HEK293 (cell line): ENCODE results near the gene ANXA8.

Experiments used
- CTCF ChIA-PET: fragments of 350-600 bp; formaldehyde crosslinking; extraction: SDS; loops from one replicate; lab custom pipeline; 2021; ENCODE audit warnings: antibody characterized with exemption; lab: Yijun Ruan, JAX
- POLR2A ChIA-PET: fragments of 300-600 bp; formaldehyde crosslinking; extraction: SDS; loops from one replicate; lab custom pipeline; 2020; ENCODE audit warnings: antibody characterized with exemption, inconsistent platforms; lab: Yijun Ruan, JAX
- H3K27ac ChIP-seq: fragments of 200-500 bp; sonication (Bioruptor generic); 2 replicates; pipeline ENCODE4 v1.5.1; 2014; ENCODE audit warnings: low read depth, low read length, control low read depth, inconsistent platforms; ENCODE audit errors: extremely low read depth
- H3K36me3 ChIP-seq, 2 experiments: fragments of 200-500 bp in 1 of 2; sonication (Bioruptor generic) in 1 of 2; 1 replicate in 1 of 2; 2 replicates in 1 of 2; pipeline ENCODE4 v1.5.1; 2014 to 2017; ENCODE audit warnings: inconsistent platforms in 2 of 2, low read length in 2 of 2; ENCODE audit not compliant: control insufficient read depth in 2 of 2, insufficient read depth in 1 of 2
- H3K4me1 ChIP-seq: fragments of 200-500 bp; sonication (Bioruptor generic); 2 replicates; pipeline ENCODE4 v1.5.1; 2014; ENCODE audit warnings: mild to moderate bottlenecking, low read length, inconsistent platforms; ENCODE audit not compliant: control insufficient read depth, insufficient read depth
- H3K4me3 ChIP-seq: 2 replicates; pipeline ENCODE4 v1.5.1; 2011; ENCODE audit warnings: low read depth, mild to moderate bottlenecking, control low read depth, low read length, moderate library complexity
- H3K9me3 ChIP-seq: fragments of 200-500 bp; sonication (Bioruptor generic); 2 replicates; pipeline ENCODE4 v1.5.1; 2014; ENCODE audit warnings: low read depth, low read length, inconsistent platforms; ENCODE audit not compliant: control insufficient read depth, insufficient read depth
- KLF10 ChIP-seq: fragments of 450-650 bp; IDR thresholded peaks from 2 replicates; pipeline ENCODE4 v1.5.1; 2018; ENCODE audit warnings: missing biosample characterization, mild to moderate bottlenecking, missing genetic modification characterization
- MYNN ChIP-seq: fragments of 450-650 bp; formaldehyde crosslinking; IDR thresholded peaks from 2 replicates; pipeline ENCODE4 v1.5.1; 2016; ENCODE audit warnings: missing biosample characterization, missing genetic modification characterization, borderline replicate concordance
- MZF1 ChIP-seq: fragments of 450-650 bp; formaldehyde crosslinking; IDR thresholded peaks from 2 replicates; pipeline ENCODE4 v1.5.1; 2017; ENCODE audit warnings: missing biosample characterization, missing genetic modification characterization, borderline replicate concordance
- OSR2 ChIP-seq: fragments of 450-650 bp; formaldehyde crosslinking; IDR thresholded peaks from 2 replicates; pipeline ENCODE4 v1.5.1; 2016; ENCODE audit warnings: missing biosample characterization, missing genetic modification characterization
- PRDM1 ChIP-seq: fragments of 450-650 bp; formaldehyde crosslinking; IDR thresholded peaks from 2 replicates; pipeline ENCODE4; 2016; ENCODE audit warnings: missing biosample characterization, missing genetic modification characterization
- PRDM2 ChIP-seq: fragments of 450-650 bp; formaldehyde crosslinking; IDR thresholded peaks from 2 replicates; pipeline ENCODE4 v1.5.1; 2016; ENCODE audit warnings: missing biosample characterization, missing genetic modification characterization, borderline replicate concordance
- SETDB1 ChIP-seq: IDR thresholded peaks from one replicate; pipeline ENCODE4 v1.6.1; 2017; ENCODE audit warnings: mild to moderate bottlenecking, low read length, moderate library complexity, mixed read lengths; ENCODE audit not compliant: insufficient read length
- ZBTB20 ChIP-seq: fragments of 450-650 bp; formaldehyde crosslinking; IDR thresholded peaks from 2 replicates; pipeline ENCODE4 v1.5.1; 2016; ENCODE audit warnings: missing biosample characterization, missing genetic modification characterization
- ZFP37 ChIP-seq: fragments of 450-650 bp; formaldehyde crosslinking; IDR thresholded peaks from 2 replicates; pipeline ENCODE4 v1.5.1; 2016; ENCODE audit warnings: missing biosample characterization, missing genetic modification characterization
- ZNF223 ChIP-seq: fragments of 450-650 bp; formaldehyde crosslinking; IDR thresholded peaks from 2 replicates; pipeline ENCODE4 v1.5.1; 2016; ENCODE audit warnings: missing biosample characterization, missing genetic modification characterization
- ZNF362 ChIP-seq: fragments of 450-650 bp; formaldehyde crosslinking; IDR thresholded peaks from 2 replicates; pipeline ENCODE4 v1.5.1; 2016; ENCODE audit warnings: missing biosample characterization, missing genetic modification characterization
- ZNF366 ChIP-seq: fragments of 450-650 bp; formaldehyde crosslinking; conservative IDR thresholded peaks from 2 replicates; pipeline ENCODE4 v1.5.1; 2016; ENCODE audit warnings: missing biosample characterization, missing genetic modification characterization
- ZNF416 ChIP-seq: fragments of 450-650 bp; formaldehyde crosslinking; IDR thresholded peaks from 2 replicates; pipeline ENCODE4 v1.5.1; 2016; ENCODE audit warnings: missing biosample characterization, missing genetic modification characterization
- ZNF510 ChIP-seq: fragments of 450-650 bp; formaldehyde crosslinking; IDR thresholded peaks from 2 replicates; pipeline ENCODE4 v1.5.1; 2018; ENCODE audit warnings: mild to moderate bottlenecking, missing genetic modification characterization, missing biosample characterization; ENCODE audit not compliant: insufficient replicate concordance
- ZNF548 ChIP-seq: fragments of 450-650 bp; formaldehyde crosslinking; IDR thresholded peaks from 2 replicates; pipeline ENCODE4 v1.5.1; 2016; ENCODE audit warnings: missing biosample characterization, missing genetic modification characterization
- ZNF555 ChIP-seq: fragments of 450-650 bp; formaldehyde crosslinking; conservative IDR thresholded peaks from 2 replicates; pipeline ENCODE4 v1.5.1; 2017; ENCODE audit warnings: missing biosample characterization, mild to moderate bottlenecking, missing genetic modification characterization, inconsistent platforms
- TF ChIP-seq, protein P1 (sequence below): fragments of 450-650 bp; formaldehyde crosslinking; IDR thresholded peaks from 2 replicates; pipeline ENCODE4 v1.5.1; 2017; ENCODE audit warnings: missing biosample characterization, missing genetic modification characterization

ANXA8 gene

DNA sequence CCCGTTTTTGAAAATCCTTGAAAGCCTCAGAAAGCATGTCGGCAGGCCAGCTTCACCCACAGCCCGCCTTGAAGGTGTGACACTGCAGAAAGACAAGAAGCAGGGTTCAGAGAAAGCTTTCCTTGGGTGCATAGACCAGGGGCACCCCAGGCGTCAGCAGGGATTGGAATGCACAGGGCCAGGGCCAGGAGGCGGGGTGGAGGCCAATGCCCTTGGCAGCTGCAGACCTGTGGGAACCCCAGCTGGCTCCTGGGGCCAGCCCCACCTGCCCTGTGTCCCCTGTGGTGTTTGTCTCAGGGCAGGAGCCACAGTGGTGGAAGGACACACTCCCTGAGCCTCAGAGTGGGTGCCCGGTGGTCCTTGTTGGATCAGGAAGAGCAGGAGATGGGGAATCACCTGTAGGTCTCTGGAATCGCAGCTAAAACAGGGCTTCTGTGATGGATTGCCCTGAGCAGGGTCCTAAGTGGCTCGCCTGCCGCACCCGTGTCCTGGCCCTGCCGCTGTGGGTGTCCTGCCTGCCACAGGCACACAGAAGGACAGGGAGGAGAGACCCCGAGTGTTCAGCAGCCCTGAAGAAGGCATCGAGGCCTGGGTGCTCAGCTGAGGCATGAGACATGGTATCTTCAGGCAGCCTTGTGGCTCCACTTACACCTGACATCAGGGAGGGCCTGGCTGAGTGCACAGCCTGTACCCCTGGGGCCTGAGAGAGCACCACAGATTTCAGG, 32.5 kb downstream of the ANXA8 start:
- H3K9me3 ChIP-seq: no peaks in the 10 kb centered on the region
- no peaks in the 10 kb centered on the region for H3K36me3 ChIP-seq
- ChIA-PET CTCF (interaction anchor here (1.9 kb wide), 1 partner anchor 13 kb away, joined by 6 read pairs; no protein-coding TSS in a partner anchor), POLR2A (no interaction called here)
- no peaks in the 10 kb centered on the region for H3K4me1 ChIP-seq
- no peak overlapping the region for H3K4me3 ChIP-seq
- no peak for TF ChIP-seq ZNF555 (tag by site-specific recombination)
- no peak for TF ChIP-seq ZNF548 (tag by site-specific recombination)
- no peak overlapping the region for H3K27ac ChIP-seq

DNA sequence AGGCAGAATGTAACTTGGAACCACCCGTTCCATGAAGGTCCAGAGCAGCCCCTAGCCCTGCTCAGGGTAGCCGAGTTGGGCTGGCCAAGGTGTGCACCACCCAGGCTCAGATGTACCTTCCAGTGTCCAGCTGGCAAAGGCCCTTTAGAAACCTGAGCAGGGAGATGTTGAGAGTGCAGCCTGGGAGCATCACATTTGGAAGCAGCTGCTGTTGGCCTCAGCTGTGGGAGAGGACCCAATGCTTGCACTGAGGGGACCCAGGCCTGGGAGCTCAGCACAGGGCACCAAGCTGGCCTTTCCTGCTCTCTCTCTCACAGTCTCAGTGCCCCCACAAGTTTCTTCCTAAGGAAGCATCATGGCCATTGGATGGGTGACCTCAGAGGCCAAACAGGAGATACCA, 33.5 kb downstream of the ANXA8 start:
- POLR2A ChIA-PET: no interaction called here
- no peaks in the 10 kb centered on the region for H3K4me1 ChIP-seq
- no peak overlapping the region for H3K4me3 ChIP-seq
- H3K27ac ChIP-seq: no peak overlapping the region
- no peaks in the 10 kb centered on the region for H3K36me3 ChIP-seq
- no peaks in the 10 kb centered on the region for H3K9me3 ChIP-seq
- CTCF ChIA-PET: interaction anchor here (0.7 to 1.9 kb wide), 2 partner anchors 10 to 12 kb away, joined by 3 to 6 read pairs; no protein-coding TSS in a partner anchor
- TF ChIP-seq ZNF223 (tag by site-specific recombination) (no peak), PRDM2 (no peak), ZNF366 (tag by site-specific recombination) (no peak), PRDM1 (no peak), ZNF362 (tag by site-specific recombination) (no peak), KLF10 (tag by site-specific recombination) (no peak), ZNF416 (tag by site-specific recombination) (no peak), ZBTB20 (no peak), SETDB1 (no peak), ZNF510 (tag by site-specific recombination) (no peak), MZF1 (tag by site-specific recombination) (no peak), ZFP37 (tag by site-specific recombination) (no peak), MYNN (tag by site-specific recombination) (no peak), OSR2 (tag by site-specific recombination) (no peak)
- TF ChIP-seq, protein P1, sequence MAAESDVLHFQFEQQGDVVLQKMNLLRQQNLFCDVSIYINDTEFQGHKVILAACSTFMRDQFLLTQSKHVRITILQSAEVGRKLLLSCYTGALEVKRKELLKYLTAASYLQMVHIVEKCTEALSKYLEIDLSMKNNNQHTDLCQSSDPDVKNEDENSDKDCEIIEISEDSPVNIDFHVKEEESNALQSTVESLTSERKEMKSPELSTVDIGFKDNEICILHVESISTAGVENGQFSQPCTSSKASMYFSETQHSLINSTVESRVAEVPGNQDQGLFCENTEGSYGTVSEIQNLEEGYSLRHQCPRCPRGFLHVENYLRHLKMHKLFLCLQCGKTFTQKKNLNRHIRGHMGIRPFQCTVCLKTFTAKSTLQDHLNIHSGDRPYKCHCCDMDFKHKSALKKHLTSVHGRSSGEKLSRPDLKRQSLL: no peak
